ENCODE results near the gene SUCNR1. TPM values are rescaled to one million over a fixed set of nuclear protein-coding genes. Genes with fewer than 3 reads are reported as not detected.

SUCNR1 gene
- total RNA-seq, result 0.30 TPM
- long read RNA-seq, result 0 reads

- Histone ChIP-seq H3K36me3 (no peaks in the 10 kb centered on the region), H3K27me3 (ENCODE audit: low read depth) (no peaks in the 10 kb centered on the region), H3K27ac (replicated peaks) (no peak within 1 kb of the TSS), H3K4me3 (no peak within 1 kb of the TSS), H3K9me3 (replicated peaks) (no peaks in the 10 kb centered on the region), H3K4me1 (peaks cover 5% of the 10 kb centered on the region)
- no peak for TF ChIP-seq CTCF (IDR thresholded peaks at IDR 0.05; ENCODE audit: borderline replicate concordance)
- DNase-seq, result no peak
- intact Hi-C loops (cut with micrococcal nuclease), result no loop called here
Observed at GRCh38 chr3:151873398-151873797, at the start of gene SUCNR1. Gene SUCNR1 (plus strand): TSS chr3:151873643. CDS start chr3:151879893, 6,250 bp downstream.

GRCh38 chr3:151827816-151828215 lies 45.6 kb upstream of the SUCNR1 start:
- Histone ChIP-seq H3K27me3 (ENCODE audit: low read depth) (no peaks in the 10 kb centered on the region), H3K9me3 (replicated peaks) (peaks cover 13% of the 10 kb centered on the region), H3K27ac (replicated peaks) (no peak overlapping the region), H3K4me3 (no peak overlapping the region), H3K4me1 (no peaks in the 10 kb centered on the region), H3K36me3 (no peaks in the 10 kb centered on the region)
- DNase-seq, result no peak
- intact Hi-C loops (cut with micrococcal nuclease), result no loop called here
- TF ChIP-seq CTCF (IDR thresholded peaks at IDR 0.05; ENCODE audit: borderline replicate concordance), result no peak

- no peak overlapping the region for H3K4me3 ChIP-seq
- intact Hi-C loops (cut with micrococcal nuclease), result loop anchor here (10.0 kb wide), 1 partner anchor 371 kb away; the partner anchor contains the start of gene IGSF10
Observed at GRCh38 chr3:151835751-151836525, 37.5 kb upstream of the SUCNR1 start.

GRCh38 chr3:151837057-151837456 lies 36.4 kb upstream of the SUCNR1 start:
- no peak overlapping the region for H3K27ac ChIP-seq (replicated peaks)
- no peak overlapping the region for H3K4me3 ChIP-seq
- H3K9me3 ChIP-seq (replicated peaks), result no peaks in the 10 kb centered on the region
- no peak for DNase-seq
- TF ChIP-seq CTCF (IDR thresholded peaks at IDR 0.05; ENCODE audit: borderline replicate concordance), result no peak
- no peaks in the 10 kb centered on the region for H3K27me3 ChIP-seq (ENCODE audit: low read depth)
- no peaks in the 10 kb centered on the region for H3K36me3 ChIP-seq
- no peaks in the 10 kb centered on the region for H3K4me1 ChIP-seq
- intact Hi-C loops (cut with micrococcal nuclease), result loop anchor here (10.0 kb wide), 1 partner anchor 372 kb away; the partner anchor contains the start of gene IGSF10

More at GRCh38 chr3:151835751-151836525, 37.5 kb upstream of the SUCNR1 start:
- no peak overlapping the region for H3K27ac ChIP-seq (replicated peaks)
- DNase-seq, result no peak
- H3K27me3 ChIP-seq (ENCODE audit: low read depth), result no peaks in the 10 kb centered on the region
- H3K4me1 ChIP-seq, result no peaks in the 10 kb centered on the region
- no peaks in the 10 kb centered on the region for H3K9me3 ChIP-seq (replicated peaks)
- TF ChIP-seq CTCF (IDR thresholded peaks at IDR 0.05; ENCODE audit: borderline replicate concordance), result no peak
- H3K36me3 ChIP-seq, result no peaks in the 10 kb centered on the region

GRCh38 chr3:151838574-151839312 lies 34.7 kb upstream of the SUCNR1 start:
- Histone ChIP-seq H3K4me3 (peak overlapping the region; percentile 48), H3K27me3 (ENCODE audit: low read depth) (no peaks in the 10 kb centered on the region), H3K4me1 (no peaks in the 10 kb centered on the region), H3K36me3 (no peaks in the 10 kb centered on the region), H3K9me3 (replicated peaks) (no peaks in the 10 kb centered on the region), H3K27ac (replicated peaks) (no peak overlapping the region)
- peak; percentile 88 for TF ChIP-seq CTCF (IDR thresholded peaks at IDR 0.05; ENCODE audit: borderline replicate concordance)
- intact Hi-C loops (cut with micrococcal nuclease), result loop anchor here (10.0 kb wide), 1 partner anchor 374 kb away; the partner anchor contains the start of gene IGSF10
- no peak for DNase-seq

Measured in left ventricle myocardium inferior (tissue), 1 donor.